Natural killer cell (primary cell): ENCODE data around the gene OR52A5. TPM values are rescaled to one million over a fixed set of nuclear protein-coding genes. Genes with fewer than 3 reads are reported as not detected.
"Not testable (repeated sequence)": the region's sequence is repeated elsewhere in the genome, so short reads cannot be mapped to it uniquely, and the experiment has no call there.

Experiments used
- ATAC-seq, 3 donors: fragments of 150-1000 bp in 2 of 3; fragments of 200-7000 bp in 1 of 3; cut with Tn5 transposase; 1 replicate in 1 of 3; 2 replicates in 2 of 3; pipeline ENCODE4 v1.10.0; 2021; ENCODE audit warnings: mild to moderate bottlenecking in 2 of 3, moderate library complexity in 2 of 3
- DNase-seq, 2 donors: peaks; one replicate each; pipeline versions ENCODE4 v3.0.0 to v3.0.0-alpha.2; 2013 to 2021; ENCODE audit warnings: mixed read lengths in 1 of 2
- H3K27ac ChIP-seq: one replicate; pipeline ENCODE4 v1.5.1; 2013; ENCODE audit warnings: mild to moderate bottlenecking, low read length
- H3K27me3 ChIP-seq: one replicate; pipeline ENCODE4 v1.6.1; 2013; ENCODE audit warnings: low read length; ENCODE audit not compliant: control insufficient read depth, insufficient read depth
- H3K36me3 ChIP-seq: one replicate; pipeline ENCODE4 v1.6.1; 2013; ENCODE audit warnings: low read length; ENCODE audit not compliant: control insufficient read depth, insufficient read depth
- H3K4me1 ChIP-seq: one replicate; pipeline ENCODE4 v1.6.1; 2013; ENCODE audit warnings: low read length; ENCODE audit not compliant: control insufficient read depth, insufficient read depth
- H3K4me3 ChIP-seq: one replicate; pipeline ENCODE4 v1.5.1; 2013; ENCODE audit warnings: low read length
- H3K9me3 ChIP-seq: one replicate; pipeline ENCODE4 v1.6.1; 2013; ENCODE audit warnings: low read length; ENCODE audit not compliant: control insufficient read depth, insufficient read depth
- H3K27ac Mint-ChIP-seq, 2 donors: one replicate each; pipeline ENCODE4 v1.8.0; 2022; ENCODE audit warnings: mild to moderate bottlenecking in 2 of 2, mixed read lengths in 2 of 2, moderate library complexity in 1 of 2
- H3K27me3 Mint-ChIP-seq, 2 donors: one replicate each; pipeline ENCODE4 v1.8.0; 2022; ENCODE audit warnings: low read depth in 2 of 2, mixed read lengths in 2 of 2
- H3K36me3 Mint-ChIP-seq: one replicate; pipeline ENCODE4 v1.8.0; 2022; ENCODE audit warnings: mixed read lengths
- H3K4me1 Mint-ChIP-seq, 2 donors: one replicate each; pipeline ENCODE4 v1.8.0; 2022; ENCODE audit warnings: mixed read lengths in 2 of 2
- H3K4me3 Mint-ChIP-seq: one replicate; pipeline ENCODE4 v1.8.0; 2022; ENCODE audit warnings: mild to moderate bottlenecking, moderate library complexity, mixed read lengths
- H3K9me3 Mint-ChIP-seq, 2 donors: one replicate each; pipeline ENCODE4 v1.8.0; 2022; ENCODE audit warnings: mixed read lengths in 2 of 2
- WGBS: methylation state at CpG from one replicate; pipeline ENCODE4 v1.1.7; 2013; ENCODE audit warnings: missing lambda C conversion rate; ENCODE audit not compliant: insufficient coverage; 5-methylcytosine and 5-hydroxymethylcytosine counted together
- intact Hi-C: fragments of 100-400 bp; cut with micrococcal nuclease; formaldehyde crosslinking; loops from one replicate; pipeline ENCODE4 v1.14.2; 2022
- total RNA-seq, 4 donors: library from RNA; stranded (reverse); fragments of 120-200 nt in 1 of 4; gene quantifications; one replicate each; pipeline versions ENCODE4 v1.2.3 to v1.2.4, GENCODE V29; 2013 to 2022
- TF ChIP-seq, protein P1 (sequence below): fragments of 200-600 bp; IDR thresholded peaks from one replicate; pipeline ENCODE4 v1.8.0; 2022; ENCODE audit warnings: antibody characterized with exemption

OR52A5 gene
- total RNA-seq, 3 donors from 2014 or later (not counting 1 experiment from before 2014, with no cell fraction given), result not detected

DNA sequence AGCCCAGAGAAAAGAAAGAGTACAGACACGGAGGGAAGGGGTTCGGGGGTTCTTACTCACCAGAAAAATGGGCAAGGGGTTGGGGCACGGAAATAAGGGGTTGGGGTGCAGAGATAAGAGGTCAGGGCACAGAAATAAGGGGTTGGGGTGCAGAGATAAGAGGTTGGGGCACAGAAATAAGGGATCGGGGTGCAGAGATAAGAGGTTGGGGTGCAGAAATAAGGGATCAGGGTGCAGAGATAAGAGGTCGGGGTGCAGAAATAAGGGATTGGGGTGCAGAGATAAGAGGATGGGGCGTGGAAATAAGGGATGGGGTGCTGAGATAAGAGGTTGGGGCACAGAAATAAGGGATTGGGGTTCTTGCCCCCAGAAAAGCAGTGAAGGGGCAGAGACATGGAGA, 26.7 kb upstream of the OR52A5 start:
- DNase-seq, intact Hi-C loops, ATAC-seq, H3K9me3 Mint-ChIP-seq, H3K4me3 Mint-ChIP-seq, H3K27ac ChIP-seq, H3K27me3 ChIP-seq, H3K36me3 ChIP-seq, H3K27me3 Mint-ChIP-seq, H3K36me3 Mint-ChIP-seq, H3K9me3 ChIP-seq, H3K4me1 Mint-ChIP-seq, H3K4me3 ChIP-seq, H3K4me1 ChIP-seq, H3K27ac Mint-ChIP-seq: not testable (repeated sequence)
- 81% methylated on average over 6 of the region's 6 CpGs for WGBS

DNA sequence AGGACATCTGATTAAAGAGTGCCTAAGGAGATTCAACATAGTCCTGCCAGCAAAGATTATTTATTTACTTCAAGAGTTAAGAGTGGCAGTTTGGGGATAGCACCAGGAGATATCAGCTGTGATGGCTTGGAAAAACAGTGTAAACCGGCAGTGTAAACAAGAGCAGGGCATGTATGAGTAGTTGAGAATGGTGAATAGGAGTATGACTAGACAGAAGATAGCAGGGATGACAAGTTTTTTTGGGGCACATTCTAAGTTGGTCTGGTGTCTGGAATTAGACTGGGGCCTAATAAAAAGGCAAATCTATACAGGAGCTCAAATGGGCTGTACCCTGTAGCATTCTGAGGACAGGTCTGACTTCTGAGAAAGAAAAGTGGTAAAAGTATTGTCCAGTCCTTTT, 22.9 kb upstream of the OR52A5 start:
- H3K4me3 Mint-ChIP-seq, H3K4me1 Mint-ChIP-seq, intact Hi-C loops, H3K4me1 ChIP-seq, H3K36me3 Mint-ChIP-seq, H3K9me3 Mint-ChIP-seq, H3K27me3 ChIP-seq, DNase-seq, H3K36me3 ChIP-seq, ATAC-seq, H3K27ac ChIP-seq, H3K9me3 ChIP-seq, H3K4me3 ChIP-seq, H3K27me3 Mint-ChIP-seq, H3K27ac Mint-ChIP-seq: not testable (repeated sequence)
- WGBS, result no CpG with 5 or more reads among the region's 1 CpG

DNA sequence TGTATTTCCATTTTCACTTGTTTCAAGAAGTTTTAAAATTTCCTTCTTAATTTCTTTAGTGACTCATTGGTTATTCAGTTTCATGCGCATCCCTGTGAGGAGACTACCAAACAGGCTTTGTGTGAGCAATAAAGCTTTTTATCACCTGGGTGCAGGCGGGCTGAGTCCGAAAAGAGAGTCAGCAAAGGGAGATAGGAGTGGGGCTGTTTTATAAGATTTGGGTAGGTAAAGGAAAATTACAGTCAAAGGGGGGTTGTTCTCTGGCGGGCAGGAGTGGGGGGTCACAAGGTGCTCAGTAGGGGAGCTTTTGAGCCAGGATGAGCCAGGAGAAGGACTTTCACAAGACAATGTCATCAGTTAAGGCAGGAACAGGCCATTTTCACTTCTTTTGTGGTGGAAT, 22.1 kb upstream of the OR52A5 start:
- ATAC-seq, H3K36me3 ChIP-seq, H3K4me1 Mint-ChIP-seq, H3K36me3 Mint-ChIP-seq, H3K4me1 ChIP-seq, H3K9me3 ChIP-seq, intact Hi-C loops, H3K9me3 Mint-ChIP-seq, H3K4me3 Mint-ChIP-seq, H3K27ac Mint-ChIP-seq, DNase-seq, H3K27me3 ChIP-seq, H3K27ac ChIP-seq, H3K4me3 ChIP-seq, H3K27me3 Mint-ChIP-seq: not testable (repeated sequence)
- 100% methylated on average over 4 of the region's 4 CpGs for WGBS

DNA sequence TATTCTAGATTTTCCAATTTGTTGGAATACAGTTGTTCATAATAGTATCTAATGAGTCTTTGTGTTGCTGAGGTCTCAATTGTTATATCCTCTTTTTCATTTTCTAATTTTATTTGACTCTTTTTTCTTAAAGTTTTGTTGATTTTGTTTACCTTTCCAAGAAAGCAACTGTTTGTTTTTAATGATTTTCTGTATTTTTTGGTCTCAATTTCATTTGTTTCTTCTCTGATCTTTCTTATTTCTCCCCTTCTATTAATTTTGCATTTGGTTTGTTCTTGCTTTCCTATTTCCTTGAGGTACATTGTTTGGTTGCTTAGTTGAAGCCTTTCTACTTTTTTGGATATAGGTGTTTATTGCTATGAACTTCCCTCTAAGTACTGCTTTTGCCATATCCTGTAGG, 21.6 kb upstream of the OR52A5 start:
- H3K27ac Mint-ChIP-seq, result no peak overlapping the region
- no peaks in the 10 kb centered on the region for H3K4me1 Mint-ChIP-seq
- H3K36me3 ChIP-seq, result no peaks in the 10 kb centered on the region
- TF ChIP-seq, protein P1, sequence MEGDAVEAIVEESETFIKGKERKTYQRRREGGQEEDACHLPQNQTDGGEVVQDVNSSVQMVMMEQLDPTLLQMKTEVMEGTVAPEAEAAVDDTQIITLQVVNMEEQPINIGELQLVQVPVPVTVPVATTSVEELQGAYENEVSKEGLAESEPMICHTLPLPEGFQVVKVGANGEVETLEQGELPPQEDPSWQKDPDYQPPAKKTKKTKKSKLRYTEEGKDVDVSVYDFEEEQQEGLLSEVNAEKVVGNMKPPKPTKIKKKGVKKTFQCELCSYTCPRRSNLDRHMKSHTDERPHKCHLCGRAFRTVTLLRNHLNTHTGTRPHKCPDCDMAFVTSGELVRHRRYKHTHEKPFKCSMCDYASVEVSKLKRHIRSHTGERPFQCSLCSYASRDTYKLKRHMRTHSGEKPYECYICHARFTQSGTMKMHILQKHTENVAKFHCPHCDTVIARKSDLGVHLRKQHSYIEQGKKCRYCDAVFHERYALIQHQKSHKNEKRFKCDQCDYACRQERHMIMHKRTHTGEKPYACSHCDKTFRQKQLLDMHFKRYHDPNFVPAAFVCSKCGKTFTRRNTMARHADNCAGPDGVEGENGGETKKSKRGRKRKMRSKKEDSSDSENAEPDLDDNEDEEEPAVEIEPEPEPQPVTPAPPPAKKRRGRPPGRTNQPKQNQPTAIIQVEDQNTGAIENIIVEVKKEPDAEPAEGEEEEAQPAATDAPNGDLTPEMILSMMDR, result no peak
- H3K27ac ChIP-seq, result no peak overlapping the region
- no peaks in the 10 kb centered on the region for H3K36me3 Mint-ChIP-seq
- no peak overlapping the region for H3K4me3 ChIP-seq
- ATAC-seq (no peak), DNase-seq (no peak)
- H3K9me3 ChIP-seq, result no peaks in the 10 kb centered on the region
- no peaks in the 10 kb centered on the region for H3K27me3 ChIP-seq
- H3K9me3 Mint-ChIP-seq, result peaks cover 0 to 4% of the 10 kb centered on the region in 2 donors
- intact Hi-C loops, result no loop called here
- H3K27me3 Mint-ChIP-seq, result no peaks in the 10 kb centered on the region
- H3K4me1 ChIP-seq, result no peaks in the 10 kb centered on the region
- no peak overlapping the region for H3K4me3 Mint-ChIP-seq

DNA sequence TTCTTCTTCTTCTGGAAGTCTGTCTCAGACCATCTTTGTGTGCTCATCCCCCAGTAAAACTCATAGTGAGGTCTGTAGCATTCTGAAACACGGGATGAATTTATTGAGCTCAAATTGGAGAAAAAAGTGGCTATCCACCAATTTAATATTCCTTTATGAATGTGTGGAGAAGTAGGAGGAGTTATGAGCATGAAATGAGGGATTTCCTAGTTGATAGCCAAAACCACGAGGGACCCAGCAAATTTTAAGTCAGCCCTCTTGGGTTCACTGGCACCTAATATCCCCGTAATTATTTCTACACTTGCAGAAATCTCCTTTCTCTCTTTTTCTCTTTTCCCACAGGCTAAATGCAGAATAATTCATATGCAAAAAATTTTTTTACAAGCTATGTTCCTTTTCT, 16.5 kb upstream of the OR52A5 start, which contains the start of gene OR52A1:
Gene OR52A1, minus strand, starts transcription at position 101 of the 400 bp plus-strand sequence. CDS start 2,388 bp downstream, outside the sequence.
- Histone ChIP-seq H3K9me3 (no peaks in the 10 kb centered on the region), H3K27me3 (no peaks in the 10 kb centered on the region), H3K27ac (no peak within 1 kb of the TSS), H3K4me1 (no peaks in the 10 kb centered on the region), H3K36me3 (no peaks in the 10 kb centered on the region), H3K4me3 (no peak within 1 kb of the TSS)
- DNase-seq (no peak), ATAC-seq (no peak)
- no peaks in the 10 kb centered on the region for H3K9me3 Mint-ChIP-seq
- intact Hi-C loops, result no loop called here
- no peak within 1 kb of the TSS for H3K27ac Mint-ChIP-seq
- H3K27me3 Mint-ChIP-seq, result no peaks in the 10 kb centered on the region
- no peaks in the 10 kb centered on the region for H3K36me3 Mint-ChIP-seq
- WGBS, result 76% methylated on average over 3 of the region's 3 CpGs
- no peak within 1 kb of the TSS for H3K4me3 Mint-ChIP-seq
- TF ChIP-seq, protein P1, result no peak
- no peaks in the 10 kb centered on the region for H3K4me1 Mint-ChIP-seq
